ENCODE results near the gene OR2T34.
"Not testable (repeated sequence)": the region's sequence is repeated elsewhere in the genome, so short reads cannot be mapped to it uniquely, and the experiment has no call there.

OR2T34 gene

DNA sequence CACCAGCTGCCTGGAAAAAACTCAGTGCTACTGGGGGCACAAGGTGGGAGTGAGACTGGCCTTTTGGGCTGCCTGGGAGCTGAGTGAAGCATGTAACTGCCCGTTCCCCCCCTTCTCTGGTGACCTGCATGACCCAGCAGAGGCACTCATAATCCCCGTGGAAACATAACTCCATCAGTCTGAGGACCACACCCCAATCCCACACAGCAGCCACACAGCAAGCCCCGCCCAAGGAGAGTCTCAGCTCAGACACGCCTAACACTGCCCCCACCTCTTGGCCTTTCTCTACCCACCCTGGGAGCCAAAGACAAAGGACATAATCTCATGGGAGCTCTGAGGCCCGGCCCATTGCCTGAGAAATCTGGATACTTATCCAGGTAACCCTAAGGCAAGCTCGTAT is 23.5 kb downstream of the OR2T34 start:
- DNase-seq, result not testable (repeated sequence)

DNA sequence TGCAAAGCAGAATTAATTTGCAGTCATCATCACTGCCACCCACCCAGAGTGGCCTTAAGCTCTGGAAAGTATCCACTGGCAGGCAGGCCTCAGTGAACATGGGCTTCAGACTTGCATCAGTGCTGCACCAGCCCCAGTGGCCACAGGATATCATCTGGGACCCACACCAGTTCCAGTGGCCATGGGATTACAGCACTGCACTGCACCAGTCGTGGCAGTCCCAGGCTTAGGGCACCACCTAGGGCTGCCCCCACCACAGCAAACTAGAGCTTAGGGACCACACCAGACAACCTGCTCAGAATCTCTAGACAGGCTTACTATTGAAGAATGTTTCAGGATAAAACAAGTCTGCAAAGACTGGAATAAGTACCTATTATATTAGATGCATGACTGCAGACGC is 27.2 kb downstream of the OR2T34 start:
- not testable (repeated sequence) for DNase-seq

DNA sequence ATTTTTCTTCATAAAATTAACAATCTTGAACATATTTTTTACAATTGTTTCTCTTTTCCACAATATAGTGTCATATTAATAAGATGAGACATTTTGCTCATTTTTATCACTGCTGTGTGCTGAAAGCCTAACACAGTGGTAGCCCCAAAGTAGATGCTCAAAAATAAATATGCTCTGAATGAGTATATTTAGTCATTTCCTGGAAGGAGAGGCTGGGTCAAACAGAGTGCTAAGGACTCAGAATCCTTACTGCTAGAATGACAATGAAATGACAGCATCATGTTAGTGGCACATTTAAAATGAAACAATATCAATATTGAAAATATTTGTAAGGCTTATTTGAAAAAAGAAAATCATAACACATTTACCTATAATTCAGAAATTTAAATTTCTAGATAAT is 37.1 kb downstream of the OR2T34 start:
- not testable (repeated sequence) for DNase-seq

All from activated naive CD4-positive, alpha-beta T cell treated with anti-CD3 and anti-CD28 coated beads, Interleukin-2, amount 50 U/mL, for 16 hours (primary cell).